Measurements from ENCODE around the gene FMNL1.

The FMNL1 gene

GRCh38 chr17:45222289-45222995 is 757 bp downstream of the FMNL1 start:
- ChIA-PET POLR2A (interaction anchor here (1.9 kb wide), 1 partner anchor 73 kb away, joined by 5 read pairs; no protein-coding TSS in a partner anchor), CTCF (interaction anchor here (1.2 to 10.2 kb wide), 4 partner anchors 11 to 163 kb away, joined by 3 to 309 read pairs (median 7); partner anchors contain the start of gene ACBD4)
- TF ChIP-seq, protein P1, sequence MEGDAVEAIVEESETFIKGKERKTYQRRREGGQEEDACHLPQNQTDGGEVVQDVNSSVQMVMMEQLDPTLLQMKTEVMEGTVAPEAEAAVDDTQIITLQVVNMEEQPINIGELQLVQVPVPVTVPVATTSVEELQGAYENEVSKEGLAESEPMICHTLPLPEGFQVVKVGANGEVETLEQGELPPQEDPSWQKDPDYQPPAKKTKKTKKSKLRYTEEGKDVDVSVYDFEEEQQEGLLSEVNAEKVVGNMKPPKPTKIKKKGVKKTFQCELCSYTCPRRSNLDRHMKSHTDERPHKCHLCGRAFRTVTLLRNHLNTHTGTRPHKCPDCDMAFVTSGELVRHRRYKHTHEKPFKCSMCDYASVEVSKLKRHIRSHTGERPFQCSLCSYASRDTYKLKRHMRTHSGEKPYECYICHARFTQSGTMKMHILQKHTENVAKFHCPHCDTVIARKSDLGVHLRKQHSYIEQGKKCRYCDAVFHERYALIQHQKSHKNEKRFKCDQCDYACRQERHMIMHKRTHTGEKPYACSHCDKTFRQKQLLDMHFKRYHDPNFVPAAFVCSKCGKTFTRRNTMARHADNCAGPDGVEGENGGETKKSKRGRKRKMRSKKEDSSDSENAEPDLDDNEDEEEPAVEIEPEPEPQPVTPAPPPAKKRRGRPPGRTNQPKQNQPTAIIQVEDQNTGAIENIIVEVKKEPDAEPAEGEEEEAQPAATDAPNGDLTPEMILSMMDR (IDR thresholded peaks at IDR 0.05; ENCODE audit: control extremely low read depth, extremely low read depth, low read depth, missing control alignments): no peak
- DNase-seq (ENCODE audit: extremely low spot score): no peak

DNA sequence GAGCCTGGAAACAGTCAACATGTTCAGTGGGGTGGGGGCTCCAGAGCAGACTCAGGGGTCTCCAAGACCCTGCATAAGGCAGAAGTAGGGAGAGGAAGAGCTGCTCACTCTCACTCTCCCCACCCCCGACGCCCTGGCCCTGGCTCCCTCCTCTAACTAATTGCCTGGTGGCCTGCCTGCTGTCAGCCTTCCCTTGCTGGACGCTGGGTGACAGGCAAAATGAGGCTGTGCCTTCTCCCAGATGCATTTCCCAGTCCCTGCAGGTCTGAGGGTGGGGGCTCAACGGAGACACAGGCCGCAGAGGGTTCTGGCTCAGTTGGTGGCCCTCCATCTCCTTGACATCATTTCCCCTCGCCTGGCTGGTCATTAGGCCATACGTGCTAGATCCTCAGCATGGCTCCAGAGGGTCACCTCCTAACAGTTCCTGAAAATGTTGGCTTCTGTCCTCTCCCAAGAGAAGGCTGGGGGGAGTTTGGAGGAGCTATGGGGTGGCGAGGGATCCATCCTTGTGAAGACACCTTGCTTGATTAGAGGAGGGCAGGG is 1.4 kb downstream of the FMNL1 start:
- TF ChIP-seq, protein P1 (IDR thresholded peaks at IDR 0.05; ENCODE audit: control extremely low read depth, extremely low read depth, low read depth, missing control alignments): no peak
- ChIA-PET POLR2A (interaction anchor here (1.9 kb wide), 1 partner anchor 74 kb away, joined by 5 read pairs; no protein-coding TSS in a partner anchor), CTCF (interaction anchor here (1.2 to 10.2 kb wide), 3 partner anchors 11 to 88 kb away, joined by 3 to 309 read pairs (median 6); partner anchors contain the start of gene ACBD4)
- DNase-seq (ENCODE audit: extremely low spot score): no peak

DNA sequence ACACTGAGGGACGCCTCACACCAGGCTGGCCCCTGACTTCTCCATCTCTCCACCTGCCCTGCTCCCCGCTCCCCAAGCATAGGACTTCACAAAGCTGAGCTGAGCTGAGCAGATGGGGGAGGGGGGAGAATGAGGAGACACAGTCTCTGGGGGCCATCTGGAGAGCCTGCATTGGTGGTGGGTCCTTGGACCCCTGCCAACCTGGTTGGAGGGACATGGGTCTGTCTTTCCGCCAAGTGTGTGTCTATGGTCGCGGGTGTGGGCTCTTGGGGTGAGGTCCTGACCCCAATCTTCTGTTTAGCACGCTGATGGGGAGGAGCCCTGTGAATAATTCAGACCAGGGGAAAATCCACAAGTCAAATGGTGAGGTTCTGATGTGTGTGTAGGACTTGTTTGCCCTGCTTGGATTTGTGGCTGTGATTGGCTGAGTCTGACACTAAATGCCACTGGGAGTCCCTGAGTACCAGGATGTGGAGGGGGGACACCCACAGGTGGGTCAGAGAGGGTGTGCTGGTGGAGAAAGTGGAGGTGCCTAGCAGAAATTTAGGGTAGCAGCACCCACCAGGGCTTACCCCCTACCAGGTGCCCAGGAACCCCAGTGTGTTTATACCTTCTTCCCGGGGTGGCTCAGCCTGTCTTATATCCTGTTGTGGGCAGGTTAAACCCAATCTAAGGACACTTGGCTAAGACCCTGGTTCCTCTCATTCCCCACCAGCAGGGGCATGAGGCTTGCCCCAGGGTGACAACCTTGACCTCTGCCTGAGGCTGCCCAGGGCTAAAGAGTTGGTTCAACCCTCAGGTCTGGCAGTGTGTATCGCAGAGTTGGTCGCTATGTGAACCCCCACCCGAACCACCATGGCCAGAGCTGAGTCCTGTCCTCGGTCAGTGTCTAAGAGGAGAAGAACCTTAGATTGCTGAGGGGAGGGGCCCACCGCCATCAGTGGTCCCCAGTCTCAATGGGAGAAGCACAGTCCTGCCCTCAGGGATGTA is 2.1 kb downstream of the FMNL1 start:
- CTCF ChIA-PET: interaction anchor here (1.2 to 10.2 kb wide), 3 partner anchors 10 to 89 kb away, joined by 3 to 309 read pairs (median 6); partner anchors contain the start of gene ACBD4
- POLR2A ChIA-PET: no interaction called here
- TF ChIP-seq, protein P1 (IDR thresholded peaks at IDR 0.05; ENCODE audit: control extremely low read depth, extremely low read depth, low read depth, missing control alignments): no peak
- no peak for DNase-seq (ENCODE audit: extremely low spot score)

- CTCF ChIA-PET: interaction anchor here (1.7 to 2.6 kb wide), 4 partner anchors 11 to 46 kb away, joined by 3 to 20 read pairs (median 8); no protein-coding TSS in a partner anchor
- TF ChIP-seq, protein P1 (IDR thresholded peaks at IDR 0.05; ENCODE audit: control extremely low read depth, extremely low read depth, low read depth, missing control alignments): no peak
Observed at GRCh38 chr17:45224671-45225050, 3.0 kb downstream of the FMNL1 start.

GRCh38 chr17:45225051-45225700 is 3.5 kb downstream of the FMNL1 start:
- ChIA-PET POLR2A (interaction anchor here (1.5 kb wide), 1 partner anchor 77 kb away, joined by 13 read pairs; the partner anchor contains the start of gene HEXIM1), CTCF (interaction anchor here (1.2 to 6.0 kb wide), 8 partner anchors 11 to 90 kb away, joined by 3 to 56 read pairs (median 5); partner anchors contain the start of gene ACBD4)
- no peak for DNase-seq (ENCODE audit: extremely low spot score)
- TF ChIP-seq, protein P1 (IDR thresholded peaks at IDR 0.05; ENCODE audit: control extremely low read depth, extremely low read depth, low read depth, missing control alignments): no peak

More at GRCh38 chr17:45224671-45225050, 3.0 kb downstream of the FMNL1 start:
- POLR2A ChIA-PET: no interaction called here
- DNase-seq (ENCODE audit: extremely low spot score): no peak
